Upper lobe of left lung (tissue), 4 donors: Measurements from ENCODE around the gene PHYKPL.

Source experiments
- POLR2A ChIP-seq, 4 donors: fragments of 450-650 bp; IDR thresholded peaks; one replicate each; pipeline ENCODE4 v1.5.1; 2016 to 2017; ENCODE audit warnings: antibody characterized with exemption in 4 of 4, mild to moderate bottlenecking in 2 of 4
- POLR2AphosphoS5 ChIP-seq, 2 donors: sonication (generic); formaldehyde crosslinking; IDR thresholded peaks; one replicate each; pipeline ENCODE4 v1.5.1; 2017; ENCODE audit warnings: antibody characterized with exemption in 2 of 2
- TF ChIP-seq, protein P1 (sequence below), 6 experiments: fragments of 450-650 bp in 4 of 6; fragments of 200-600 bp in 2 of 6; sonication (generic) in 2 of 6; IDR thresholded peaks; one replicate each; pipeline ENCODE4 v1.5.1; 2016 to 2019; ENCODE audit warnings: antibody characterized with exemption in 6 of 6

DNA sequence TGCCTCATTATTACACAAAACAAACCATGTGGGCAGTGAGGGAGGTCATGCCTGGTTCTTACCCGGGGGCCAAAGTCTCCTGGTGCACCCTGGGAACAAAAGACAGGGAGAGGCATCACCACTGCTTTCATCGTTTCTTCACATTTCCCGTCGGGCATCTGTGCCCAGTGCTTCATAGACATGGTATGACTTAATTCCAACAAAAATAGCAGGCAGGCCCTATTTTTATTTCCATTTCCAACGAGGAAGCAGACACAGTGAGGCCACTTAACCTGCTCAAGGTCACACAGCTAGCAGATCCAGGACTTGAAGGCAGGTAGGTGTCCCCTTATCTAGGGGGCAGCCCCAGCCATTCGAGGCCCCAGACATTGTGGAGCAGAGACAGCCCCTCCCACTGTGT lies 34.6 kb upstream of the PHYKPL start:
- TF ChIP-seq, protein P1, sequence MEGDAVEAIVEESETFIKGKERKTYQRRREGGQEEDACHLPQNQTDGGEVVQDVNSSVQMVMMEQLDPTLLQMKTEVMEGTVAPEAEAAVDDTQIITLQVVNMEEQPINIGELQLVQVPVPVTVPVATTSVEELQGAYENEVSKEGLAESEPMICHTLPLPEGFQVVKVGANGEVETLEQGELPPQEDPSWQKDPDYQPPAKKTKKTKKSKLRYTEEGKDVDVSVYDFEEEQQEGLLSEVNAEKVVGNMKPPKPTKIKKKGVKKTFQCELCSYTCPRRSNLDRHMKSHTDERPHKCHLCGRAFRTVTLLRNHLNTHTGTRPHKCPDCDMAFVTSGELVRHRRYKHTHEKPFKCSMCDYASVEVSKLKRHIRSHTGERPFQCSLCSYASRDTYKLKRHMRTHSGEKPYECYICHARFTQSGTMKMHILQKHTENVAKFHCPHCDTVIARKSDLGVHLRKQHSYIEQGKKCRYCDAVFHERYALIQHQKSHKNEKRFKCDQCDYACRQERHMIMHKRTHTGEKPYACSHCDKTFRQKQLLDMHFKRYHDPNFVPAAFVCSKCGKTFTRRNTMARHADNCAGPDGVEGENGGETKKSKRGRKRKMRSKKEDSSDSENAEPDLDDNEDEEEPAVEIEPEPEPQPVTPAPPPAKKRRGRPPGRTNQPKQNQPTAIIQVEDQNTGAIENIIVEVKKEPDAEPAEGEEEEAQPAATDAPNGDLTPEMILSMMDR (IDR thresholded peaks at IDR 0.05), result no peak
- TF ChIP-seq POLR2A (IDR thresholded peaks at IDR 0.05), result no peak
- TF ChIP-seq POLR2AphosphoS5 (IDR thresholded peaks at IDR 0.05), result no peak
